GM18873 (cell line): Measurements from ENCODE around the gene DYNLT4.

ENCODE experiments used
- ATAC-seq: cut with Tn5 transposase; IDR thresholded peaks from one replicate; pipeline ENCODE4 v1.9.1; 2021; ENCODE audit warnings: mild to moderate bottlenecking, moderate library complexity, moderate number of reproducible peaks; ENCODE audit not compliant: unreplicated experiment, low FRiP score

DYNLT4 gene

DNA sequence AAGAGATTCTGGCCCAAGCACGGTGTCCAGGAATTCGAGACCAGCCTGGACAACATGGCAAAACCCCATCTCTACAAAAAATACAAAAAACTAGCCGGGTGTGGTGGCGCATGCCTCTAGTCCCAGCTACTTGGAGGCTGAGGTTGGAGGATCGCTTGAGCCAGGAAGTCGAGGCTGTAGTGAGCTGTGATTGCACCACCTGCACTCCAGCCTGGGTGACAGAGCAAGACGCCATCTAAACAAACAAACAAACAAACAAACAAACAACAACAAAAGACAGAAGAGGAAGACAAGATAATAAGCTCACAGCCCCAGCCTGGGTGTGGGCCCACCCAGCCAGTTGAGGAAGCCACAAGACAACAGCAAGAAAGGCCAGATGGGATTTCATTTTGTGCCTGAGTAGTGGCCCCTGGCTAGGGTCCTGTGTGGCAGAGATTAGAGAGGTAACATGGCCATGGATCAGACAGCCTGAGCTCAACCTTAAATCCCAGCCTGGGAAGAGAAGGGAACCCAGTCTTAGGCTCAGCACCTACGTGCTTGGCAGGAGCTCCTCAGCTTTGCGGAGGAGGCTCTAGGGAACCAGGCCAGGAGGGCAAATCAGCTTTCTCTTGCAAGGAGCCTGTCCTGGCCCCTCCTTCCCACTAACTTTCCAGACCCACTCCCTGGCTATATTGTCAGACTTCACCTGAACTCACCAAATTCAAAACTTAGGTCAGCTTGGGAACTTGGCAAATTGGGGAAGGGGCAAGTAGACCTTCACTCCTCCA, 14.2 kb downstream of the DYNLT4 start:
- no peak for ATAC-seq

DNA sequence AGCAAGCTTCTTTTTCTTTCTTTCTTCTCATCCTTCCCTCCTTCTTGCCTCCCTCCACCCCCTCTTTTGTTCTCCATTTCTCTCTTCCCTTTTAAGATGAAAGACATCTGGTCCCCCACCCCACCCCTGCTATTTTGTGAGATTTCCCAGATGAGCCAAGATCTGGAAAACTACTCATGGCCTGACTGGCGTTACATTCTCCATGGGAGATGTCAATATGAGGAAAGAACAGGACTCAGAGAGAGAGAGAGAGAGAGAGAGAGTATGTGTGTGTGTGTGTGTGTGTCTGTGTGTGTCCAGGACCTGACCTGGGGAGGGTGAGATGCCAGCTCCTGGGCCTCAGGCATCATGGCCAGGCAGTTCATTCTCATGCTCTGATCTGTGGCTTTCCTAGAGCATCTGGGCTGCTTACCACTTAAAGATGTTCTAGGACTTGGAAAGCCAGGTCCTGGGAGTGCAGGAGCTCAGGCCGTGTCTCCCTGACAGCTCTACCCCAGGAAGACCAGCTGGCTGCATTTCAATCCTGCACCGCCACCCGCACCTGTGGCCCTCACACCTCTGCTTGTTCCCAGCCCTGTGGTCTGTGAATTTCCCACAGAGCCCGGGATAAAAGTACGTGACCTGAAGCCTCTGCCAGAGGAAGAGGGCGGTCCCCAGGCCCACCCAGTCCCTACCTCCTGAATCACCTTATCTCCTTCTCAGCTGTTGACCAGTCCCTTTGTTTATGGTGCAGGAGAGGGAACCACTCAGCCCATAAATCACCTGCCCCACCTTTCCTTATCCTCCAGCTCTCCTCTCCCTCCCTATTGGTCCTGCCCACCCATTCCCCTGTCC, 16.0 kb downstream of the DYNLT4 start:
- no peak for ATAC-seq

- ATAC-seq = no peak
Observed at GRCh38 chr1:44788120-44788860, 18.9 kb downstream of the DYNLT4 start, which contains the start of gene BEST4. BEST4 (minus strand) TSS chr1:44788170; CDS start chr1:44787705, 465 bp downstream.

GRCh38 chr1:44787506-44787905, 19.6 kb downstream of the DYNLT4 start:
- no peak for ATAC-seq

DNA sequence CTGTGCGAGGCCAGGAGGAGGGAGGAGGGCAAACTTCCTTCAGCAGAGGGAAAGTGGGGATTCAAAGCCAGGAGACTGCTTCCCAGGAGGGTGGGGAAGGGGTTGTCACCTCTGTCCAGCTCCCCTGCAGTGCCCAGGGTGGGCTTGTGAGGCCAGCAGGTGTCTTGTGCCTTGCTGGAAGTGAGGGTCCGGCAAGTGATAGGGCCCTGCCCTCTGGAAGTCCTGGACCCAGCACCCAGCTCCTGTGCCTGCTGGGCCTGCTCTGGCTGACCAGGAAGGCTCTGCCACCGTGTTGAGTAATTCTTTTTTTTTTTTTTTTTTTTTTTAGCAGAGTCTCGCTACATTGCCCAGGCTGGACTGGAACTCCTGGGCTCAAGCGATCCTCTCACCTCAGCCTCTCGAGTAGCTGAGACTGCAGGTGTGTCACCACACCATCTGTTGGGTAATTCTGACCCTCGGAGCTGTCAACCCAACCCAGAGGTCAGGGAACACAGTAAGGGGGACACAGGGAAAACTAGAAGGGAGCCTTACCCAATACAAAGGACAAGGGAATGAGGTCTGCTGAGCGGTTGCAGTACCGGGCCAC, 20.2 kb downstream of the DYNLT4 start:
- no peak for ATAC-seq

DNA sequence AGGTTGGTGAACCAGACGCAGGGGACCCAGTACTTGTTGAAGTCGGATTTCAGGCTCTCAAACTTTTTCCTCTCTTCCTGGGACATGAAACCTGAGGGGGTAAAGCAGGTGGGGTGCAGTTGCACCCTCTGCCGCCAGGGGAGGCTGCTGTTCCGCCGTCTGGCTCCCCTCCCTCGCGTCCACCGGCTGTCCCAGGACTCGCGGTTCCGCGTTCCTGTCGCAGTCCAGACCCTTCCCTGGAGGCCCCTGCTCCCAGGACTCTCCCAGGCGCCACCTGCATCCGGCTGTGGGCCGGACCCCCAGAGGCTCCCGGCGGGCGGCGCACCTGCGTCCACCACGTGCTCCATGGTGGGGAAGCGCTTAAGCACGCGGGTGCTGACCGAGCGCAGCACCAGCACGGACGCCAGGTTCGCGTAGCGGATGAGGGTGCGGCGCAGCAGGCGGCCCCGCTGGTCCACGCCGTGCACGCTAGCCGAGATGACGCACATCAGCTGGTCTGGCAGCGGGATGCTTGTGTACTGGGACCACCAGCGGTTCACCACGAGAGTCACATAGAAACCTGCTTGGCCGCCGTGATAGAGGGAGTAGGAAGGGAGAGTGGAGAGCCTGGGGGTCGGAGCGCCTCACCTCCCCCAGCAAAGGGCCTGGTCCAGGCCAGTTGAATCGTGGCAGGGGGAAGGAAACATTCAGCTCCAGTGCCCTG, 20.9 kb downstream of the DYNLT4 start:
- ATAC-seq = peak; percentile 42

GRCh38 chr1:44785501-44786137, 21.5 kb downstream of the DYNLT4 start:
- ATAC-seq = no peak

GRCh38 chr1:44785029-44785380, 22.1 kb downstream of the DYNLT4 start:
- ATAC-seq = no peak

GRCh38 chr1:44784094-44785028, 22.8 kb downstream of the DYNLT4 start:
- no peak for ATAC-seq

DNA sequence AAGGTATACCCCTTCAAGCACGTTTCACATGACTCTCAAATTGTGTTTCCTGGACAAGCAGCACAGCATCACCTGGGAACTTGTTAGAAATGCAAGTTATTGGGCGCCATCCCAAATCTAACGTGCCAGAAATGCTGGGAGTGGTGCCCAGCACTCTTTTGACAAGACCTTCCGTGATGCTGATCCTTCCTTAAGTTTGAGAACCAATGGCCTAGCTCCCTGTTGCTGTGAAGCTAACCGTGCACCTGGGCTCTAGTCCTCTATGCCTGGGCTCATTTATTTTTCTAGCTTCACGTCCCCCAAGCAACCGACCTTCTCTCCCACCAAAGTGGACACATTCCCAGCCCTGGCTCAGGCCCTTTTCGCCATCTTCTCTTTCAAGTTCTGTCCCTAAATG, 23.5 kb downstream of the DYNLT4 start:
- ATAC-seq = no peak

DNA sequence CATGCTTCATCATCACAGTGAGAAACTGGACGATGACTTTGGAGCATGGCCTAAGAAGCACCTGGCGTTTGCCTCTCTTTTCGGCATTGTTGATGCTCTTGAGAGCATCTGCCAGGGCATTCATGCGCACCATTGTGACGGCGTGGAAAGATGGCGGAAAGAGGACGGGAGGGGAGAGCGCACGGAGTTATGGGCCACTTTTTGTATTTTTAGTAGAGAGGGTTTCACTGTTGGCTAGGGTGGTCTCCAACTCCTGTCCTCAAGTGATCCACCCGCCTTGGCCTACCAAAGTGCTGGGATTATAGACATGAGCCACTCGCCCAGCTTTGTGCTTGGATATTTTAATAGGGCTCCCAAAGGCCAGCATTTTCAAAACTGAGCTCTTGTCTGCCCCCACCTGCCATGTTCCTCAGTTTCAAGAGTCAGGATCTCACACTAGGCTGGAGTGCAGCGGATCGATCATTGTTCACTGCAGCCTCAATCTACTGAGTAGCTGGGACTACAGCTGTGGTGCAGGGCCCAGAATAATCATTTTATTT, 26.5 kb downstream of the DYNLT4 start:
- ATAC-seq = no peak

- no peak for ATAC-seq
Observed at GRCh38 chr1:44778705-44779576, 28.2 kb downstream of the DYNLT4 start.

GRCh38 chr1:44777969-44778635, 29.0 kb downstream of the DYNLT4 start:
- no peak for ATAC-seq

DNA sequence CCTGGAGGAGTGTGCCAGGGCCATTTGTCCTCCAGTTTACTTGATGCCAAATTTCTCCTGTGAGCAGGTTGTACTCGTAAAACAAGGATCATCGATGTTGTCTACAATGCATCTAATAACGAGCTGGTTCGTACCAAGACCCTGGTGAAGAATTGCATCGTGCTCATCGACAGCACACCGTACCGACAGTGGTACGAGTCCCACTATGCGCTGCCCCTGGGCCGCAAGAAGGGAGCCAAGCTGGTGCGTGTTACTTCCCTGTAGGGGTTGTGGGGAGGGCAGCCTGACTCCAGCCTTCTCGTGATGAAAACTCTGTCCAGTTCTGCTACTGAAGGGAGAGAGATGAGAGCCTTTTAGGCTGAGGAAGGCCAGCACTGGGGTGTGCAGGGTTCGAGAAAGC, 29.6 kb downstream of the DYNLT4 start:
- no peak for ATAC-seq

- ATAC-seq = no peak
Observed at GRCh38 chr1:44776730-44777068, 30.5 kb downstream of the DYNLT4 start.

DNA sequence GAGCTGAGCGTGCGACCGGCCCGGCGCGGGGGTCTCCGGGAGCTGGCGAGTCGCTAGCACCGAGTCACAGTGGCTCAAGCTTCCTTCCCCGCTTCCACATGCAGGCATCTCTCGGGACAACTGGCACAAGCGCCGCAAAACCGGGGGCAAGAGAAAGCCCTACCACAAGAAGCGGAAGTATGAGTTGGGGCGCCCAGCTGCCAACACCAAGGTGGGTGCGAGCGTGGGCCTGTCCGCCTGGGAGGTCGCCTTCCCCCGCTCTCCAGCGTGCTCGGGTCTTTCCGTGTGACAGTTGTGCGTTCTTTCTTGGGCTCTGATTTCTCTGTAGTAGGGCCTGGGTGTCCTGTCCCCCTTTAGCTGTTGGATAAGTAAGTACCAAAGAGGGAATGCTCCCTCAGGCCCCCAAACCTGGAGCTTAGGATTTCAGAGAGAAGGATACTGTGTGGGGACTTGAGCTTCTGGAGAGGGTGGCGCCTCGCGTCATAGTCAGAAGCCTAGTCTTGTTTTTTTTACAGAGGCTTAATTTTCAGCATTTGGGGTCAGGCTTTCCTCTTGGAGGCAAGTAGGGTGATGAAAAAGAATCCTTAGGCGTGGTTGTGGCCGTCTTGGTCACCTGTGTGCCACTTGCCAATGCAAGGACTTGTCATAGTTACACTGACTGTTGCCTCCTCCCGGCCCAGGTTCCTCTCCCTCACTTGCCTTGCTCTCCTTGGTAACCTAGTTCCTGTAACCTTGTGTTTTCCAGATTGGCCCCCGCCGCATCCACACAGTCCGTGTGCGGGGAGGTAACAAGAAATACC, 31.0 kb downstream of the DYNLT4 start:
- peak; percentile 9 for ATAC-seq
